GM18502 (cell line): ENCODE data around the gene CMTM8.
"Not testable (repeated sequence)": the region's sequence is repeated elsewhere in the genome, so short reads cannot be mapped to it uniquely, and the experiment has no call there.

ENCODE experiments used
- ATAC-seq: cut with Tn5 transposase; IDR thresholded peaks from one replicate; pipeline ENCODE4 v1.9.1; 2021; ENCODE audit warnings: mild to moderate bottlenecking; ENCODE audit not compliant: unreplicated experiment, poor library complexity

The CMTM8 gene

DNA sequence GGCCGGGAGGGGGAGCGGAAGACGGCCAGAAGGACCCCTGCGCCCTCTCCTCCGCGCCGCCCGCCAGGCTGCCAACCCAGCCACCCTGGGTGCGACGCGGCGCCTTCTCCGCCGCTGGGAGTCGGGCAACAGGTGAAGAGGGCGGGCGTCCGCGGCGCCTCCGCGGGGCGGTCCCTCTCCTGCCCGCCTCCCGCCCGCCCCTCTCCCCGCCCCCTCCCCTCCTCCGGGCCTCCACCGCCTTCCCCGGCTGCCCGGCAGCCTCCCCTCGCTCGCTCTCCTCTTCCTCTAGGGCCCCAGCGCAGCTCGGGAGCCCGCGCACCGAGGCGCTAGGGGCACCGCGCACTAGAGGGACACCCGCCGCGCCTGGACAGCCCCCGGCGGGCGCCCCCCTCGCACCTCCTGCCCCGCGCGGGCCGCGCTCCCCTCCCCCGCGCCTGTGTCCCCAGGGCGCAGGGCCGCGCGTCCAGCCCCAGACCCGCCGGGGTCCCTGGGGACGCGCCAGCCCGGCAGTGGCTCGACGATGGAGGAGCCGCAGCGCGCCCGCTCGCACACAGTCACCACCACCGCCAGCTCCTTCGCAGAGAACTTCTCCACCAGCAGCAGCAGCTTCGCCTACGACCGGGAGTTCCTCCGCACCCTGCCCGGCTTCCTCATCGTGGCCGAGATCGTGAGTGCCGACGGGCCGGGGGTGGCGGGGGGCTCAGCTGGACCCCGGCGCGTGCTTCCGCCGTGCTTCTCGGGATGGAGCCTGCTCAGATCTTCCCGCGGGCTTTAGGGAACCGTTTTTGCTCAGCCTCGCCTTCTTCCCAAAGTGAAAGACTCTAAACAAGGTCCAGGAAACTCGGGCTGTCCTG, at the start of gene CMTM8:
Gene CMTM8 (plus strand): TSS at position 228 of the 854 bp plus-strand sequence. CDS start 293 bp downstream, at position 521.
- peak; percentile 73 for ATAC-seq

DNA sequence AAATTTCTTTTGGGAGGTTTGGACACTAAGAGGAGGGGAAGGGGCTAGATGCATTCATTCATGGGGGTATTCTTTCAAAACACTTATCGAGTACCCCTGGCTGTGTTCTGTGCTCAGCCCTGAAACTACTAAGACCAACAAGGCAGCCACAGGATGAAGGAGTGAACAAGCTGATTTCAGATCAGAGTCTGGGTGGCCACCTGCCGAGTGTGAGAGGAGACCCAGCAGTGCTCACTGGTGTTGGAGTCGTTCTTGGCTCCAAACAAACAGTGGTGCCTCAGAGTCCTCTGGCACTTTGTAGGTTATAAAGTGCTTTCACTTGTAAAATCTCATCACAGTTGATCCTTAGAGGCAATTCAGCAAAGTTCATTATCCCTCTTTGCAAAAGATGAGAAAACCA, 48.8 kb upstream of the CMTM8 start:
- ATAC-seq, result no peak

GRCh38 chr3:32190556-32190955, 47.9 kb upstream of the CMTM8 start:
- ATAC-seq, result not testable (repeated sequence)

GRCh38 chr3:32193101-32193500, 45.4 kb upstream of the CMTM8 start:
- ATAC-seq, result no peak

GRCh38 chr3:32194653-32195052, 43.8 kb upstream of the CMTM8 start:
- no peak for ATAC-seq

GRCh38 chr3:32195995-32196540, 42.4 kb upstream of the CMTM8 start:
- ATAC-seq, result no peak

DNA sequence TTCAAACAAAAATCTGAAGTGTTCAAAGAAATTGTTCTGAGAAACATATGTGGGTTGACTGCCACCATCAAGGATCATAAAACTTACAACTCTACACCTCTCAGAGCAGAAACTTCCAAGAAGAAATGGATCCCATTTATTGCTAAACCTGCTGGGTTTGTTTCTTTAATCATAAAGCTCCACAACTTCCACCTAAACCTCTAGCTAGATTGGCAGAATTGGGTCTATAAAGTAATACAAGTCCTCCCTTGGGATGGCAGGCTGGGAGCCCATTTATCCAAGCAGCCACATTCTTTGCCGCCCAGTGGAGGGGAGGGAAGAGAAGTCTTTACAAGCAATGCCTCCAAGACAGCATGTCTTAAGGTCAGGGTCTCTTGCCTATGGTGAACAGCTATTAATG, 40.5 kb upstream of the CMTM8 start:
- ATAC-seq, result no peak

- ATAC-seq, result no peak
These were observed 39.8 kb upstream of the CMTM8 start for GRCh38 chr3:32198714-32199113.

GRCh38 chr3:32200490-32200889, 38.0 kb upstream of the CMTM8 start:
- ATAC-seq, result no peak

- no peak for ATAC-seq
These were observed 37.3 kb upstream of the CMTM8 start for GRCh38 chr3:32200992-32201758.

DNA sequence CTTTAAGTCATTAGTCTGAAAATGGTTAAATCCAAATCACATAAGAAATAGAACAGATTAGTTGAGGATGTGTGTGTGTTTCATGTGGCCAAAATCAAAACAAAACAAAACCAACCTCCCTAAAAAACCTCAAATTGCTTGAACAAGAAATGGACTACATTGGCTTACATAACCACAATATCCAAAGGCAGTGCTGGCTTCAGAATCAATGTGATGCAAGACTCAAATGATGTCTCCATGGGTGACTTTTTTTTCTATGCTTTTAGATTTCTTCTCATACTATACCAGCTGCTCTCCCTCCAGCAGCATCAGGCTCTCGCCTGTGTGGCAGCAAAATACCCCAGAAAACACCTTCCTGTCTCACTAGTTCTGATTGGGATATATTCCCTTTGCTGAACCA, 36.0 kb upstream of the CMTM8 start:
- no peak for ATAC-seq

GRCh38 chr3:32203854-32204253, 34.6 kb upstream of the CMTM8 start:
- no peak for ATAC-seq

GRCh38 chr3:32208447-32208846, 30.0 kb upstream of the CMTM8 start:
- no peak for ATAC-seq

- ATAC-seq, result no peak
These were observed 23.3 kb upstream of the CMTM8 start for GRCh38 chr3:32215185-32215584.

DNA sequence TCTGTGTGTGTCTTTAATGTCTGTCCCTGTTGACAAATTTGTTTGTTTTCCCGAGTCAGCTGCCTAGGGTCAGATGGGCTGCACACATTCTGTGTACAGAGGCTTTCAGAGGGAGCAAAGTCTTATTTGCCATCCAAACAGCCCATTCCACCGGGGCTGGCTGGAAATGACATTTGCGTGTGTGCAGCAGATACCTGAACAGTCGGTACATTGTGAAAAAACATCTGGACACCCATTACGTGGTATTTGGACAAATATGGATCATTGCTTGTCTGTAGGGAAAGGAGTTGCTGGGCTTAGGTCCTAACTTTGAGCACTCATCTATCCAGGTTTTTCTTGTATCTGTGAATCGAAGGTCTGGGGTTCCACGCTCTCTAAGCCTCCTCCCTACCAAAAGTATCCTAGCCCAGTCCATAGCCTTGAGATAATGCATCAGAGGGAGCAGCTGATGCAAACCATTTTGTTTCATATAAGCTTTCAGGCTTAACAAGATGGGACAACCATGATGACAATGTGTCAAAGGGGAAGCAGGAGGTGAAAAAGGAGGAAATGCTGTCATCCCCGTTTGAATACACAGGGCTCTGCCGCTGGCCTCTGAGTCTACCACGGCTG, 22.2 kb upstream of the CMTM8 start:
- no peak for ATAC-seq

DNA sequence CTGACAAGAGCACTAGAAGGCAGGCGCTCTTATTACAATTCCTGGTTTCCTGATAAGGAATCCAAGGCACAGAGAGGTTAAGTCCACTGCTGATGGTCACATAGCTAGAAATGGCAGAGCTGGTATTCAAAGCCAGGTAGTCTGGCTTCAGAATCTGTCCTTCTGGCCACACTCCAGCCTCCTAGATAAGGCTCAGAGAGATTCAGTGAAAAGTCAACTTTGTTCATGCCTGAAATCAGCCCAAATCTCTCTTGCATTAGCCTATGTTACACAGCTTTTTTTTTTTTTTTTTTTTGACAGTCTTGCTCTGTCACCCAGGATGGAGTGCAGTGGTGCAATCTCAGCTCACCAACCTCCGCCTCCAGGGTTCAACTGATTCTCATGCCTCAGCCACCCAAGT, 21.1 kb upstream of the CMTM8 start:
- ATAC-seq, result no peak

- no peak for ATAC-seq
These were observed 18.9 kb upstream of the CMTM8 start for GRCh38 chr3:32219537-32219936.

DNA sequence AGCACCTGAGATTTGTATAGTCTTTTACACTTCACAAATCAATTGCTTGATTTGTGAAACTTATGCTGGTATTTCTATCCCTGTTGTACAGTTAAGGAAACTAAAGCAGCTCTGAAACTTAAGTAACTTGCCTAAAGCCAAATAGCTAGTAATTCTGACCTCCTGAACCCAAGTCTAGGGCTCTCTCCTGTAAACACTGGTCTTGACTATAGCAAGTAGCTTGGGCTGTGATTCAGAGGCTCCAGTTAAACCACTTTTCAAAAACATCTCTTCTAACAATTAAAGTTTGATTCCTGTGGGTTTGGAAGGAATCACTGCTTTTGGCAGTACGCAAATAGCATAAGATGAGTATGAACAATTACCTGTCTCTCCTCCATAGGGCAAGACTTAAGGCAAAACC, 18.5 kb upstream of the CMTM8 start:
- ATAC-seq, result no peak

GRCh38 chr3:32222950-32223349, 15.5 kb upstream of the CMTM8 start:
- ATAC-seq, result no peak

DNA sequence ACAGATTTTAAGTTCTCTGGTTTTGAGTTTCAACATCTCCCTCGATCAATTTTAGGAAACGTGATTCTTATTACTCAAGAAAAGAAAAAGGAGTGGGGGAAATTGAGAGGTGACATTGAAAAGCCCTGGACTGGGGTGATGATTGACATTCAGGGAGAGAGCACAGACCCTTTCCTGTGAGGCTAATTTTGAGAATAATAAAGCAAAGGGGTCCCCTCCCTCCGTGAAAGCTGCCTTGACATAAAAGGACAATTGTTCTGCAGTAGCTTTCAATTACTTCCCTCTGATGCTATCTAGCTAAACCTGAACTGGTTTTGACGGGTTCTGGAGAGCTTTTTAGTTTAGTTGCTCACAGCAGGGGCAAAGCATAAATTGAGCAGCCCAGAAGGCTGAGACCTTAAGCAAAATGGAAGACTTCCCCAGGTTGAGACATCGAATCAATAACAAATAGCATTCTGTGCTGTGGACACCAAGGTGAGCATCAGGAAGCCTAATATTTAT, 14.4 kb upstream of the CMTM8 start:
- no peak for ATAC-seq
